Measurements from ENCODE around the gene CDKN1A.
A peak's percentile ranks its signal among the peaks of the same experiment; 100 is the strongest.

Gene CDKN1A

DNA sequence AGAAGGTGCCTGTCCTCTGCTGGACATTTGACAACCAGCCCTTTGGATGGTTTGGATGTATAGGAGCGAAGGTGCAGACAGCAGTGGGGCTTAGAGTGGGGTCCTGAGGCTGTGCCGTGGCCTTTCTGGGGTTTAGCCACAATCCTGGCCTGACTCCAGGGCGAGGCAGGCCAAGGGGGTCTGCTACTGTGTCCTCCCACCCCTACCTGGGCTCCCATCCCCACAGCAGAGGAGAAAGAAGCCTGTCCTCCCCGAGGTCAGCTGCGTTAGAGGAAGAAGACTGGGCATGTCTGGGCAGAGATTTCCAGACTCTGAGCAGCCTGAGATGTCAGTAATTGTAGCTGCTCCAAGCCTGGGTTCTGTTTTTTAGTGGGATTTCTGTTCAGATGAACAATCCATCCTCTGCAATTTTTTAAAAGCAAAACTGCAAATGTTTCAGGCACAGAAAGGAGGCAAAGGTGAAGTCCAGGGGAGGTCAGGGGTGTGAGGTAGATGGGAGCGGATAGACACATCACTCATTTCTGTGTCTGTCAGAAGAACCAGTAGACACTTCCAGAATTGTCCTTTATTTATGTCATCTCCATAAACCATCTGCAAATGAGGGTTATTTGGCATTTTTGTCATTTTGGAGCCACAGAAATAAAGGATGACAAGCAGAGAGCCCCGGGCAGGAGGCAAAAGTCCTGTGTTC is 1.3 kb upstream of the CDKN1A start:
- H3K27me3 Mint-ChIP-seq = no peaks in the 10 kb centered on the region
- ATAC-seq (replicated peaks) = no peak
- peaks cover 20 to 22% of the 10 kb centered on the region in 2 donors for H3K4me1 Mint-ChIP-seq (ENCODE audit: low read depth in 2 of 2)
- H3K4me3 Mint-ChIP-seq = peak overlapping the region in 1 of 2 donors; percentile 93
- peak overlapping the region; percentile 97 to 98 for H3K27ac Mint-ChIP-seq
- no peaks in the 10 kb centered on the region for H3K9me3 Mint-ChIP-seq
- DNase-seq = no peak
- peaks cover 41% of the 10 kb centered on the region for H3K36me3 Mint-ChIP-seq (ENCODE audit: insufficient read depth)

GRCh38 chr6:36677753-36678487 is 594 bp upstream of the CDKN1A start:
- peaks cover 20 to 25% of the 10 kb centered on the region in 2 donors for H3K4me1 Mint-ChIP-seq (ENCODE audit: low read depth in 2 of 2)
- no peak for DNase-seq

DNA sequence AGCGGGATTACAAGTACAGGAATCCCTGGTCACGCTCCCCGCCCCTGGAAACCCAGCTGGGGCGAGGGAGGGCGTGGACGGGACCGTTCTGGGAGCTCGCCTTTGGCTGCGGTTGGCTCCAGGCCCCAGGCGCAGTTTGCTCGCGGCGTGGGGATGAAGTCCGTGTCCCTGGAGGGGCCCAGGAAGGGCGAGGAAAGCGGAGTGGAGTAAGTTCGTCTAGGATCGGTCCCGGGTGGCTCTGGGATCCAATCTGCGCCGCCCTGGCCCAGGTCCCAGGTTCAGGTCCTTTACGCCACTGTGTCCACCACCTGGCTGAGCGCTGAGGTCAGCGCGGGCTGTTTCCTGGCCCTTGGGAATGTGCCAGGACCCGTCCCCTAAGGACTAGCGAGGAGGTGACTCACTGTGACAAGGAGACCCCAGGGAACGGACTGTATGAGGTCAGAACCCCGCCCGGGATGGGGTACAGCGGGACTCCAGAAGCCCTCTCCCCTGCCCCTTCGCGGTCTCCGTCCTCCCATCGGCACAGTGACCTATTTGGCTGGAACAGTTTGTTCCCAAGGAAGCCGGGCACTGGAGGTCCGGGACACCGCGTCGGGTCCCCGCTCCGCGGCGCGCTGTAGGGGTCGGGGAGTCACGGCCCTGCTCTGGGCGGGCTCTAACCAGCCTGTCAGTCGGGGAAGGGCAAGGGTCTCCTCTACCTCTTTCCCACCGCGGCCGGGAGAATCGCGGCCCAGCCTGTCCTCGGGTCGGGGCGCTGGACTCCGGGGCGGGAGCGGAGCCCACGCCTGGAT is 724 bp downstream of the CDKN1A start:
- H3K4me3 Mint-ChIP-seq = peak overlapping the region; percentile 93 to 96
- ATAC-seq (replicated peaks) = no peak
- H3K27me3 Mint-ChIP-seq = no peaks in the 10 kb centered on the region
- peaks cover 20 to 25% of the 10 kb centered on the region in 2 donors for H3K4me1 Mint-ChIP-seq (ENCODE audit: low read depth in 2 of 2)
- no peaks in the 10 kb centered on the region for H3K9me3 Mint-ChIP-seq
- peaks cover 59% of the 10 kb centered on the region for H3K36me3 Mint-ChIP-seq (ENCODE audit: insufficient read depth)
- H3K27ac Mint-ChIP-seq = peak overlapping the region; percentile 97 to 98
- peak; percentile 18 to 22 (median 19) for DNase-seq

More at GRCh38 chr6:36677753-36678487, 594 bp upstream of the CDKN1A start:
- Mint-ChIP-seq H3K27ac (peak overlapping the region; percentile 97 to 98), H3K9me3 (no peaks in the 10 kb centered on the region), H3K27me3 (no peaks in the 10 kb centered on the region), H3K36me3 (ENCODE audit: insufficient read depth) (peaks cover 46% of the 10 kb centered on the region), H3K4me3 (peak overlapping the region; percentile 93 to 96)
- ATAC-seq (replicated peaks) = no peak

DNA sequence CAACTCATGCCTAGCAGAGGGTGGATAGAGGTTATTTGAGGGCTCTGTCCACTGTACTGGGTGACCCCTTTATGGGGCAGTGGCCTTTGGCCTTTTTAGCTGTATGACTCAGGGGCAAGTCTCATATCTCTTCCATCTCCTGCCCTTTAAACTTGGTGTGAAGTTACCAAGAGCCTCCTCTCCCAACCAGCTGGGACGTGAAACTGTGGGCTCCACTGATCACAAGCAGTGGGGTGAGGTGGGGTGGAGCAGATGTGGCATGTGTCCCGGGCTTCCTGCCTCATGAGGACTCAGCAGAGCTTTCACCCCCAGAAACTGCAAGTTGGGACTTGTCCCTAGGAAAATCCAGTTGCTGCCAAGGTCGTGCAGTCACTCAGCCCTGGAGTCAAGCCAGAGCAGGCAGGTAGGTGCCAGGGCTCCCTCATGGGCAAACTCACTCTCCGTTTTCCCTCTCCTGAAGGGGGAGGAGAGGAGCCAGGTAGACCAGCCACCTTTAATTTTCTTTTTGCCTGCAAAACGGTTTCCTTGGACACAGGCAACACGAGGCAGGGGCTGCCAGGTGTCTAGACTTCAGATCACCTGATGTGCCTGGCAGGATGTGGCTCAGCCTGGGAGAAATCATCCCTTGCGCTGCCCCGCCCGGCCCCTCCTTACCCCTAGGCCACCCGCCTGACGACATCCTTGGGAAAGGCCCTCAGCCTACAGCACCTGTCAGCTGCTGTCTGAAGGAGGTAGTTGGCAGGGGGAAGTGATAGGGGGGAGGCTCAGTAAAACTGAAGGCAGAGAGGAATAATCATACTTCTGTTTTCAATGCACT is 4.0 kb downstream of the CDKN1A start:
- Mint-ChIP-seq H3K27ac (peak overlapping the region in 1 of 2 donors; percentile 98), H3K27me3 (no peaks in the 10 kb centered on the region), H3K9me3 (no peaks in the 10 kb centered on the region), H3K36me3 (ENCODE audit: insufficient read depth) (peaks cover 79% of the 10 kb centered on the region), H3K4me3 (no peak overlapping the region), H3K4me1 (ENCODE audit: low read depth in 2 of 2) (peaks cover 20% of the 10 kb centered on the region in 2 donors)
- peak; percentile 40 for ATAC-seq (replicated peaks)
- DNase-seq = peak; percentile 27 to 66 (median 60)

GRCh38 chr6:36683145-36683655 is 4.7 kb downstream of the CDKN1A start:
- Mint-ChIP-seq H3K36me3 (ENCODE audit: insufficient read depth) (peaks cover 82% of the 10 kb centered on the region), H3K9me3 (no peaks in the 10 kb centered on the region), H3K4me3 (peak overlapping the region in 1 of 2 donors; percentile 14), H3K4me1 (ENCODE audit: low read depth in 2 of 2) (peaks cover 18 to 20% of the 10 kb centered on the region in 2 donors), H3K27ac (peak overlapping the region; percentile 78 to 98), H3K27me3 (no peaks in the 10 kb centered on the region)
- ATAC-seq (replicated peaks) = no peak
- no peak for DNase-seq

GRCh38 chr6:36683656-36684446 is 5.3 kb downstream of the CDKN1A start:
- Mint-ChIP-seq H3K27me3 (no peaks in the 10 kb centered on the region), H3K4me1 (ENCODE audit: low read depth in 2 of 2) (peaks cover 13 to 16% of the 10 kb centered on the region in 2 donors), H3K4me3 (no peak overlapping the region), H3K9me3 (no peaks in the 10 kb centered on the region), H3K27ac (peak overlapping the region; percentile 78 to 98), H3K36me3 (ENCODE audit: insufficient read depth) (peaks cover 80% of the 10 kb centered on the region)
- DNase-seq (no peak), ATAC-seq (replicated peaks) (no peak)

GRCh38 chr6:36684447-36684812 is 5.9 kb downstream of the CDKN1A start:
- no peak for ATAC-seq (replicated peaks)
- H3K27ac Mint-ChIP-seq = peak overlapping the region in 1 of 2 donors; percentile 98

GRCh38 chr6:36685166-36685924 is 6.8 kb downstream of the CDKN1A start:
- Mint-ChIP-seq H3K27ac (peak overlapping the region; percentile 59 to 79), H3K9me3 (no peaks in the 10 kb centered on the region), H3K4me3 (peak overlapping the region in 1 of 2 donors; percentile 22), H3K27me3 (no peaks in the 10 kb centered on the region), H3K36me3 (ENCODE audit: insufficient read depth) (peaks cover 69% of the 10 kb centered on the region), H3K4me1 (ENCODE audit: low read depth in 2 of 2) (peaks cover 10 to 11% of the 10 kb centered on the region in 2 donors)
- ATAC-seq (replicated peaks) (no peak), DNase-seq (no peak)

More at GRCh38 chr6:36684447-36684812, 5.9 kb downstream of the CDKN1A start:
- H3K4me1 Mint-ChIP-seq (ENCODE audit: low read depth in 2 of 2) = peaks cover 12 to 14% of the 10 kb centered on the region in 2 donors
- no peak for DNase-seq
- no peak overlapping the region for H3K4me3 Mint-ChIP-seq
- no peaks in the 10 kb centered on the region for H3K9me3 Mint-ChIP-seq
- H3K27me3 Mint-ChIP-seq = no peaks in the 10 kb centered on the region
- peaks cover 75% of the 10 kb centered on the region for H3K36me3 Mint-ChIP-seq (ENCODE audit: insufficient read depth)

DNA sequence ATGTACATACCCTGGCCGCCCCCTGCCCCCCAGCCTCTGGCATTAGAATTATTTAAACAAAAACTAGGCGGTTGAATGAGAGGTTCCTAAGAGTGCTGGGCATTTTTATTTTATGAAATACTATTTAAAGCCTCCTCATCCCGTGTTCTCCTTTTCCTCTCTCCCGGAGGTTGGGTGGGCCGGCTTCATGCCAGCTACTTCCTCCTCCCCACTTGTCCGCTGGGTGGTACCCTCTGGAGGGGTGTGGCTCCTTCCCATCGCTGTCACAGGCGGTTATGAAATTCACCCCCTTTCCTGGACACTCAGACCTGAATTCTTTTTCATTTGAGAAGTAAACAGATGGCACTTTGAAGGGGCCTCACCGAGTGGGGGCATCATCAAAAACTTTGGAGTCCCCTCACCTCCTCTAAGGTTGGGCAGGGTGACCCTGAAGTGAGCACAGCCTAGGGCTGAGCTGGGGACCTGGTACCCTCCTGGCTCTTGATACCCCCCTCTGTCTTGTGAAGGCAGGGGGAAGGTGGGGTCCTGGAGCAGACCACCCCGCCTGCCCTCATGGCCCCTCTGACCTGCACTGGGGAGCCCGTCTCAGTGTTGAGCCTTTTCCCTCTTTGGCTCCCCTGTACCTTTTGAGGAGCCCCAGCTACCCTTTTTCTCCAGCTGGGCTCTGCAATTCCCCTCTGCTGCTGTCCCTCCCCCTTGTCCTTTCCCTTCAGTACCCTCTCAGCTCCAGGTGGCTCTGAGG is 7.6 kb downstream of the CDKN1A start:
- no peak for ATAC-seq (replicated peaks)
- Mint-ChIP-seq H3K27ac (peak overlapping the region; percentile 73 to 79), H3K4me1 (ENCODE audit: low read depth in 2 of 2) (peaks cover 3% of the 10 kb centered on the region in 2 donors), H3K9me3 (no peaks in the 10 kb centered on the region), H3K27me3 (no peaks in the 10 kb centered on the region), H3K36me3 (ENCODE audit: insufficient read depth) (peaks cover 61% of the 10 kb centered on the region), H3K4me3 (peak overlapping the region in 1 of 2 donors; percentile 22)
- DNase-seq = no peak

DNA sequence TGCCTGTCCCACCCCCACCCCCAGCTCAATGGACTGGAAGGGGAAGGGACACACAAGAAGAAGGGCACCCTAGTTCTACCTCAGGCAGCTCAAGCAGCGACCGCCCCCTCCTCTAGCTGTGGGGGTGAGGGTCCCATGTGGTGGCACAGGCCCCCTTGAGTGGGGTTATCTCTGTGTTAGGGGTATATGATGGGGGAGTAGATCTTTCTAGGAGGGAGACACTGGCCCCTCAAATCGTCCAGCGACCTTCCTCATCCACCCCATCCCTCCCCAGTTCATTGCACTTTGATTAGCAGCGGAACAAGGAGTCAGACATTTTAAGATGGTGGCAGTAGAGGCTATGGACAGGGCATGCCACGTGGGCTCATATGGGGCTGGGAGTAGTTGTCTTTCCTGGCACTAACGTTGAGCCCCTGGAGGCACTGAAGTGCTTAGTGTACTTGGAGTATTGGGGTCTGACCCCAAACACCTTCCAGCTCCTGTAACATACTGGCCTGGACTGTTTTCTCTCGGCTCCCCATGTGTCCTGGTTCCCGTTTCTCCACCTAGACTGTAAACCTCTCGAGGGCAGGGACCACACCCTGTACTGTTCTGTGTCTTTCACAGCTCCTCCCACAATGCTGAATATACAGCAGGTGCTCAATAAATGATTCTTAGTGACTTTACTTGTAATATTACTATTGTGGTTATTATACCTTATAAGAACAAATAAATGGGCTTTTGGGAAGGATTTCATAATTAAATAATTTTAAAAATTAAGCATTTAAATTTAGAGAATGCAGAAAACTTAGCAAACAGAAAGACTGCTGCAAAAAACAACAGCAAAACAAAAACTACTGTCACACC is 8.4 kb downstream of the CDKN1A start:
- Mint-ChIP-seq H3K9me3 (no peaks in the 10 kb centered on the region), H3K27ac (peak overlapping the region in 1 of 2 donors; percentile 73)

More for the DNA sequence above, 8.4 kb downstream of the CDKN1A start:
- no peak for DNase-seq
- H3K36me3 Mint-ChIP-seq (ENCODE audit: insufficient read depth) = peaks cover 53% of the 10 kb centered on the region
- no peak overlapping the region for H3K4me3 Mint-ChIP-seq
- peaks cover 0 to 10% of the 10 kb centered on the region in 2 donors for H3K4me1 Mint-ChIP-seq (ENCODE audit: low read depth in 2 of 2)
- no peak for ATAC-seq (replicated peaks)
- H3K27me3 Mint-ChIP-seq = no peaks in the 10 kb centered on the region
